ENCODE measurements around the gene MYT1. TPM values are rescaled to one million over a fixed set of nuclear protein-coding genes. Genes with fewer than 3 reads are reported as not detected.

MYT1 gene
- total and polyA plus RNA-seq, 2 experiments from 2014 or later = 0.03 to 0.06 TPM

DNA sequence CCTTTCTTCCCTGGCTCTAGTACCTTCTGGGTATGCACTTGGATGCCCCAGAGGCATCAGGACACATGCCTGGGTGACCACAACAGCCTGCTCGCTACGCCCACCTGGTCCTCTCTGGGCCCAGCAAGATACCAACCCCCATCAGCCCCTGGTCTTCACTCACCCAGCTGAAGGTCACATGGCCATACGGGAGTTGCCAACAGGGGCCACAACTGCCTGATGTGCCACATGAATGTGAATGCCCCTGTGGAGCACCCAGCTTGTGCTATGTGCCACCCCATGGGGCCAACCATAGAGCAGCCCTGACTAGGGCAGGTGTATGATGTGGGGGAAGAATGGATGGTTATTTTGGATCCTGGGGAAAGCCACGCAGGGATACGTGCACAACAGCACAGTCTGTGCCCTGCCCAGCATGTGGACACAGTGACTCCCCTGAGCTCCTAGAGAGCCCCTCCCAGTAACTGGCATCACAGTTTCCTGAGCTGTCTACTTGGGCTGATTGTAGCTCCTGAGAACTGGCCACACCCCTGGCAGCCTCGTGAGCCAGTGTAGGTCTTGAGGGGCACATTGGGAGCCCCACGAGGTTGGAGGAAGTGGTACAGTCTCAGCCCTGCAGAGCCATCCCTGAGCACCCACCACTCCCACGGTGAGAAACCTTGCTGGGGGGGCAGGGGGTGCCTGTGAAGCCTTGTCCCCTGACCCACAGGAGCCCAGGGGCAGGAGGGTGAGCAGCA is 80.8 kb downstream of the MYT1 start:
- Histone ChIP-seq H3K79me2 (no peaks in the 10 kb centered on the region), H2AFZ (no peak overlapping the region), H3K4me1 (ENCODE audit: insufficient read depth) (no peaks in the 10 kb centered on the region), H3K9me2 (replicated peaks; ENCODE audit: insufficient read depth) (no peaks in the 10 kb centered on the region), H4K20me1 (ENCODE audit: insufficient read depth, poor library complexity, severe bottlenecking) (no peaks in the 10 kb centered on the region), H3K27ac (no peak overlapping the region), H3K4me2 (no peak overlapping the region), H3K4me3 (no peak overlapping the region), H3K9me3 (ENCODE audit: low read depth) (no peaks in the 10 kb centered on the region), H3K27me3 (no peaks in the 10 kb centered on the region), H3K36me3 (replicated peaks; ENCODE audit: insufficient read depth, low read depth) (no peaks in the 10 kb centered on the region)
- TF ChIP-seq CTCF (IDR thresholded peaks at IDR 0.05; ENCODE audit: poor library complexity) = no peak
- no peak for TF ChIP-seq EZH2 (IDR thresholded peaks at IDR 0.05; ENCODE audit: borderline replicate concordance)
- no peak for DNase-seq (ENCODE audit: low spot score)
- WGBS (ENCODE audit: low lambda C conversion rate, missing lambda C conversion rate) = 73% methylated on average over 8 of the region's 8 CpGs

GRCh38 chr20:64245746-64246595 is 81.7 kb downstream of the MYT1 start:
- Histone ChIP-seq H3K4me2 (no peak overlapping the region), H4K20me1 (ENCODE audit: insufficient read depth, poor library complexity, severe bottlenecking) (no peaks in the 10 kb centered on the region), H3K4me3 (no peak overlapping the region), H2AFZ (no peak overlapping the region), H3K9me2 (replicated peaks; ENCODE audit: insufficient read depth) (no peaks in the 10 kb centered on the region), H3K27me3 (peaks cover 5% of the 10 kb centered on the region), H3K36me3 (replicated peaks; ENCODE audit: insufficient read depth, low read depth) (no peaks in the 10 kb centered on the region), H3K27ac (no peak overlapping the region), H3K4me1 (ENCODE audit: insufficient read depth) (no peaks in the 10 kb centered on the region), H3K79me2 (no peaks in the 10 kb centered on the region), H3K9me3 (ENCODE audit: low read depth) (no peaks in the 10 kb centered on the region)
- no peak for DNase-seq (ENCODE audit: low spot score)
- TF ChIP-seq EZH2phosphoT487 (IDR thresholded peaks at IDR 0.05; ENCODE audit: low read depth, severe bottlenecking, unreplicated experiment) (no peak), EZH2 (IDR thresholded peaks at IDR 0.05; ENCODE audit: borderline replicate concordance) (no peak), CTCF (IDR thresholded peaks at IDR 0.05; ENCODE audit: poor library complexity) (no peak)
- 92% methylated on average over 9 of the region's 9 CpGs for WGBS (ENCODE audit: low lambda C conversion rate, missing lambda C conversion rate)

DNA sequence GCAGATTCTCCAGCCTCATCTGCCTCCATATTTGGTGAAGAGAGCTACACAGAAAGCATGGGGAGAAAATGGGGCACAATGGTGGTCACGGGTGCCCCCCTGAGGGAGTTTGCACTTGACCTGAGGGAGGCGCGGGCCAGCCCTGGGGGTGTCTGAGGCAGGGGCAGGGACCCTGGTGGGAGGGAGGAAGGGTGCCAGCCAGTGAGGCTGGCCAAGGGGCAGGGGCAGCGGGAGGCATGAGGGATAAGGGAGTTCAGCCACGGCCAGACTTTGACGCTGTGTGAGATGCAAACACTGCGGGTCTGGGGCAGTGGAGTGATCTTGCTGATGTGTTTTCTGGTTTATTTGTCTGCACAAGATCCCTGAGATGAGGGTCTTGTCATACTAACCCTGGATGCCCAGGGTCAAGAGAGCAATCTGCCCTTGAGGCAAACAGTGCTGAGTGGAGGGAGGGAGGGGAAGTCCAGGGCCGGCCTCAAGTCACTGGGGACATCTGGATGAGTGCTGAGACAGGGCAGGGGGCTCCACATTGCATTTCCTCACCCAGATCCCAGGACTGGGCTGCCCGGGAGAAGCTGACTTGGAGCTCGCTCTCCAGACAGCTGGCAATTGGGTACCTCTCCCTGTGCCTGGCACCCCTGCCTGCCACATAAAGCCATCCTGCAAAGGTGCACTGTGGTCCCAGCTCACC is 82.5 kb downstream of the MYT1 start:
- Histone ChIP-seq H3K36me3 (replicated peaks; ENCODE audit: insufficient read depth, low read depth) (no peaks in the 10 kb centered on the region), H3K4me1 (ENCODE audit: insufficient read depth) (no peaks in the 10 kb centered on the region), H2AFZ (no peak overlapping the region), H3K4me2 (no peak overlapping the region), H3K9me2 (replicated peaks; ENCODE audit: insufficient read depth) (no peaks in the 10 kb centered on the region), H3K79me2 (no peaks in the 10 kb centered on the region), H4K20me1 (ENCODE audit: insufficient read depth, poor library complexity, severe bottlenecking) (no peaks in the 10 kb centered on the region), H3K9me3 (ENCODE audit: low read depth) (no peaks in the 10 kb centered on the region), H3K4me3 (no peak overlapping the region), H3K27me3 (peaks cover 5% of the 10 kb centered on the region), H3K27ac (no peak overlapping the region)
- WGBS (ENCODE audit: low lambda C conversion rate, missing lambda C conversion rate) = 89% methylated on average over 10 of the region's 10 CpGs
- TF ChIP-seq EZH2 (IDR thresholded peaks at IDR 0.05; ENCODE audit: borderline replicate concordance) (no peak), EZH2phosphoT487 (IDR thresholded peaks at IDR 0.05; ENCODE audit: low read depth, severe bottlenecking, unreplicated experiment) (no peak), CTCF (IDR thresholded peaks at IDR 0.05; ENCODE audit: poor library complexity) (no peak)
- no peak for DNase-seq (ENCODE audit: low spot score)

All from hepatocyte (in vitro differentiated cells).